Activated T-cell treated with anti-CD3 and anti-CD28 coated beads, Interleukin-2, amount 50 U/mL, for 4 hours (primary cell): ENCODE results near the gene IBTK. TPM values are rescaled to one million over a fixed set of nuclear protein-coding genes. Genes with fewer than 3 reads are reported as not detected.
"Not testable (repeated sequence)": the region's sequence is repeated elsewhere in the genome, so short reads cannot be mapped to it uniquely, and the experiment has no call there.

Experiments
- ATAC-seq, 2 donors: fragments of 200-7000 bp; cut with Tn5 transposase; one replicate each; pipeline ENCODE4 v1.10.0; 2021
- DNase-seq: peaks from one replicate; pipeline ENCODE4 v3.0.0-alpha.2; 2020
- H3K27me3 Mint-ChIP-seq: one replicate; pipeline ENCODE4 v1.8.0; 2021; ENCODE audit warnings: low read depth, mixed read lengths
- H3K36me3 Mint-ChIP-seq: one replicate; pipeline ENCODE4 v1.8.0; 2022; ENCODE audit warnings: mixed read lengths; ENCODE audit not compliant: insufficient read depth
- H3K4me1 Mint-ChIP-seq: one replicate; pipeline ENCODE4 v1.8.0; 2021; ENCODE audit warnings: low read depth, mixed read lengths
- H3K4me3 Mint-ChIP-seq: one replicate; pipeline ENCODE4 v1.8.0; 2021; ENCODE audit warnings: mild to moderate bottlenecking, moderate library complexity, mixed read lengths
- H3K9me3 Mint-ChIP-seq: one replicate; pipeline ENCODE4 v1.8.0; 2021; ENCODE audit warnings: mixed read lengths
- total RNA-seq, 3 donors: library from RNA; stranded (reverse); gene quantifications; one replicate each; pipeline ENCODE4 v1.2.1, GENCODE V29; 2021

Gene IBTK
- total RNA-seq, 3 donors from 2014 or later, result 22.1 to 24.7 (median 23.7) TPM

DNA sequence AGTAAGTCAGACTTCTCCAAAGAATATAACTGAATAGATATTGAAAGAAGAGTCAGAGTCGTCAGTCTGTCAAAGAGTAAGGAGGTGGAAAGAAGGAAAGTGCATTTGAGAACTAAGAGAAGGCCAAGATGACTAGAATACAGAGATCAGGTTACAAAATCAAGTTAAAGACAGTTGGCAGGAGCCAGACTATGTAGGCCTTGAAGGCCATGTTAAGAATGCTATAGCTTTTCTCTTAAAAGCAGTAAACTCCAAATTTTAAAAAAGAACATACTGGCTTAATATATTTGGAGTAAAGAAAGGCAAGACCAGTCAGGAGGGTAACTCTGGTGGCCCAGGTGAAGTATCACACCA, 68.8 kb downstream of the IBTK start:
- Mint-ChIP-seq H3K4me3 (no peak overlapping the region), H3K36me3 (peaks cover 30% of the 10 kb centered on the region), H3K4me1 (no peaks in the 10 kb centered on the region), H3K27me3 (no peaks in the 10 kb centered on the region), H3K9me3 (no peaks in the 10 kb centered on the region)
- no peak for DNase-seq
- no peak for ATAC-seq

DNA sequence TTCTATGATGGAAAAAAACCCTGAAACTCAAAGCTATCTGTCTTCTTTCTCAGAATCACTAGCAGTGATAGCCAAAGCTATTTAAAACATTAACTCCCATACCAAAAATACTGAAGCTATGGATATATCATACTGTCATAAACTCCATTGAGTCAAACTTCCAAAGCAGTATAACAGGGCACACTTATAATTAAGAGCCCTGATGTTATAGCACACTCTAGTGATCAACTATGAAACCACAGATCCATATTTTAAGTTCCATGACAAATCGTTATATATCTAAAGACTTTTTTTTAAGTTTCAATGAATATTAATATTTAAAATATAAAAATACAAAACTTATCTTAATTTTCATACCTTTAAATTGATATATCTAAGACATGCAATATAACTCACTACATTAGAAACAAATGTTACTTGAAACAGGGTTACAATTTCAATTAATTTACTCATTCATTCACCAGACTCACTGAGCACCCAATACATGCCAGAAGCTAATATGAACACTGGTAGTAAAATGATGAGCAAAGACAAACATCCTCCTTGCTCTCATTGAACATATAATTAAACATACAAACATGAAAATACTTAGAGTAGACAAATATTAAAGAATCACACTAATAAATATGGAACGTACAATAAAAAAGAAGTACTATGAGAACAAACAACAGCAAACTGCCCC, 69.3 kb downstream of the IBTK start:
- Mint-ChIP-seq H3K36me3 (peaks cover 30% of the 10 kb centered on the region), H3K4me3 (no peak overlapping the region), H3K9me3 (no peaks in the 10 kb centered on the region), H3K4me1 (no peaks in the 10 kb centered on the region), H3K27me3 (no peaks in the 10 kb centered on the region)
- no peak for DNase-seq
- ATAC-seq, result no peak

GRCh38 chr6:82176616-82177015, 70.9 kb downstream of the IBTK start:
- H3K4me1 Mint-ChIP-seq, result no peaks in the 10 kb centered on the region
- DNase-seq (no peak), ATAC-seq (no peak)
- peaks cover 33% of the 10 kb centered on the region for H3K36me3 Mint-ChIP-seq
- H3K27me3 Mint-ChIP-seq, result no peaks in the 10 kb centered on the region
- H3K9me3 Mint-ChIP-seq, result no peaks in the 10 kb centered on the region
- H3K4me3 Mint-ChIP-seq, result no peak overlapping the region

DNA sequence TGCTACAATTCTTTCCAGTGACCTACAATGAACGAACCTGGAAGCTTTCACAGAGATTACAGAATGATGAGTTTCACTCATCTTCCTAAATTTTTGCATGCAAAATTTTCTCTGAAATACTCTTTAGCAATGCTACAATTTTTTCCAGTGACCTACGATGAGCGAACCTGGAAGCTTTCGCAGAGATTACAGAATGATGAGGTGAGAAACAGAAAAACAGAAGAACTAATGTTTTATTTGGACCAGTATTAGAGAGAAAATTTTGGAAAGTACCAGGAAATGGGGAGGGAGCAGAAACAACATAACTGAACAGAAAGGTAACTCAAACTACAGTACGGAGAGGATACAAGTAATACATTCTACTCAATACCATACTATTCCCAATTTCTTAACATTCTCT, 75.0 kb downstream of the IBTK start:
- Mint-ChIP-seq H3K4me3 (no peak overlapping the region), H3K4me1 (no peaks in the 10 kb centered on the region), H3K27me3 (no peaks in the 10 kb centered on the region), H3K36me3 (peaks cover 36% of the 10 kb centered on the region), H3K9me3 (no peaks in the 10 kb centered on the region)
- no peak for DNase-seq
- no peak for ATAC-seq

- H3K4me1 Mint-ChIP-seq, result no peaks in the 10 kb centered on the region
- no peak overlapping the region for H3K4me3 Mint-ChIP-seq
- ATAC-seq (no peak), DNase-seq (no peak)
- H3K27me3 Mint-ChIP-seq, result no peaks in the 10 kb centered on the region
- peaks cover 43% of the 10 kb centered on the region for H3K36me3 Mint-ChIP-seq
- H3K9me3 Mint-ChIP-seq, result no peaks in the 10 kb centered on the region
Observed at GRCh38 chr6:82169138-82169876, 78.2 kb downstream of the IBTK start.

DNA sequence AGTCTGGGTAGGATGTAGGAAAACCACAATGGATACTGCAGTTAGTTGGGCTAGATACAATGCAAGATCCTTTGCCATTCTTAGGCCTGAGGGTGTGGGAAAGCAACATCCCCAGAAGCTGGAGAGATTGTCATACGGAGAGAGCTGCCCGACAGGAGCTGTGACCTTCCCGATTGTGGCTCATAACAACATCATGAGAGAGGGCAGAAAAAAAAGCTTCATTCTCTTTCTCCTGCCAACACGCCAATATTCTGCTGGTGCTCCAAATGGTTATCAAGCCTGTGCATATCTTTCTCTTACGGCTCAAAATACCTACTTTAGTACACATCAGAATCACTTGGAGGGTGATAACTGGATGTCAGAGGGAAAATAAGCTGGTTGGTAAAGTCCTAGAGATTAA, 81.1 kb downstream of the IBTK start:
- no peak for DNase-seq
- no peaks in the 10 kb centered on the region for H3K4me1 Mint-ChIP-seq
- no peak overlapping the region for H3K4me3 Mint-ChIP-seq
- no peaks in the 10 kb centered on the region for H3K9me3 Mint-ChIP-seq
- H3K36me3 Mint-ChIP-seq, result peaks cover 27% of the 10 kb centered on the region
- ATAC-seq, result no peak
- no peaks in the 10 kb centered on the region for H3K27me3 Mint-ChIP-seq

GRCh38 chr6:82160255-82160990, 87.1 kb downstream of the IBTK start:
- no peaks in the 10 kb centered on the region for H3K36me3 Mint-ChIP-seq
- H3K4me1 Mint-ChIP-seq, result no peaks in the 10 kb centered on the region
- H3K4me3 Mint-ChIP-seq, result no peak overlapping the region
- no peaks in the 10 kb centered on the region for H3K27me3 Mint-ChIP-seq
- ATAC-seq, result no peak
- no peak for DNase-seq
- H3K9me3 Mint-ChIP-seq, result no peaks in the 10 kb centered on the region

- not testable (repeated sequence) for H3K4me3 Mint-ChIP-seq, H3K9me3 Mint-ChIP-seq, H3K36me3 Mint-ChIP-seq, H3K4me1 Mint-ChIP-seq, ATAC-seq, H3K27me3 Mint-ChIP-seq, DNase-seq
Observed at GRCh38 chr6:82152786-82153185, 94.8 kb downstream of the IBTK start.

DNA sequence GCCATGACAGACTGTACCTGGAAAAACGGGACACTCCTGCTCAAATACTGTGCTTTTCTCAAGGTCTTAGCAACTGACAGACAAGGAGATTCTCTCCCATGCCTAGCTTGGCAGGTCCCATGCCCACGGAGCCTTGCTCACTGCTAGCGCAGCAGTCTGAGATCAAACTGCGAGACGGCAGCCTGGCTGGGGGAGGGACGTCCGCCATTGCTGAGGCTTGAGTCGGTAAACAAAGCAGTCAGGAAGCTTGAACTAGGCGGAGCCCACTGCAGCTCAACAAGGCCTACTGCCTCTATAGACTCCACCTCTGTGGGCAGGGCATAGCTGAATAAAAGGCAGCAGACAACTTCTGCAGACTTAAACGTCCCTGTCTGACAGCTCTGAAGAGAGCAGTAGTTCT, 96.4 kb downstream of the IBTK start:
- H3K27me3 Mint-ChIP-seq, DNase-seq, ATAC-seq, H3K4me1 Mint-ChIP-seq, H3K4me3 Mint-ChIP-seq, H3K36me3 Mint-ChIP-seq, H3K9me3 Mint-ChIP-seq: not testable (repeated sequence)

DNA sequence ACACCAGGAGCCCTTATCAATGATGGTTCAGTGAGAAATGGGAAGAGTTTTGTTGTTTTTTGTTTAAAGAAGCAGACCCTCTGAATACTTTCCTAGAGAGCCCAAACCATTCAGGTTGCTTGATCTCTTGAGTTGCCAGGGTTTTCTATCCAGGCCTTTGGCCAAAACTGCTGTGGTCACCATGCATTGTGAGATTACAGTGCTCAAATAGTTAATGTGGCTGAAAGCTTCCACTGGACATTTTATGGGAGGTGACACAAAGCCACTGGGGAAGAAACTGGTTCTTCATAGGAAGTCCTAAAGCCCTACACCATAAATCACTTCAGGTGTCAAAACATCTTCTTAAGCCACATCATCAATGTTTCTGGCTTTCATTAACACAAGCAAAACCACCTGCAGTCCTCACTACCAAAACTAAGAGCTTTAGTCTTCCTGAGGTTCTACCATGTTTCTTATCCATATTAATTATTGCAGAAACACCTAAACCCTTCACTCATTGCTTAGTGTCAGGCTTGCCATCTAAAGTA, 101.6 kb downstream of the IBTK start:
- no peaks in the 10 kb centered on the region for H3K27me3 Mint-ChIP-seq
- no peaks in the 10 kb centered on the region for H3K9me3 Mint-ChIP-seq
- ATAC-seq (no peak), DNase-seq (no peak)
- H3K4me1 Mint-ChIP-seq, result no peaks in the 10 kb centered on the region
- no peak overlapping the region for H3K4me3 Mint-ChIP-seq
- H3K36me3 Mint-ChIP-seq, result no peaks in the 10 kb centered on the region

DNA sequence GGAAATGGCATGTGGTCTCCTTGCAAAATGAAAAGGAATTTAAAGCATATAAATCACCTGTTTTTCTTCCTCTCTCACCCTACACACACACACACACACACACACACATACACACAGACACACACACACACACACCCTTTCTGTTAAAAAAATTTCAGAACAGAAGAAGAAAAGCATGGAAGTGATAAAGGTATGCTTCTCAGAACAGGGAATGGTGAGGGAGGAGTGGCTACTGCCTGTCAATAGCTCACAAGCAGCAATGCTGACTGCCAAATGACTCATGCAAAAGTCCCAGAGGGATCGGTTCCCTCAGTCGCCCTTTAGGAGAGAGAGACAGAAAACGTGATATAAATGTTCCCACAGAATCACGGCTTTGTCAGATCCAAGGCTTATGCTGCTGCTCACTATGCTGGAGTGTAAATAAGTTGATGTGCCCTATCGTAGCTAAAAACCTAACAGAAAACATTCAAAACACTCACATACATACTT, 102.6 kb downstream of the IBTK start:
- no peak for ATAC-seq
- Mint-ChIP-seq H3K36me3 (no peaks in the 10 kb centered on the region), H3K27me3 (no peaks in the 10 kb centered on the region), H3K9me3 (no peaks in the 10 kb centered on the region), H3K4me3 (no peak overlapping the region), H3K4me1 (no peaks in the 10 kb centered on the region)
- no peak for DNase-seq

GRCh38 chr6:82144007-82144851, 103.3 kb downstream of the IBTK start:
- Mint-ChIP-seq H3K27me3 (no peaks in the 10 kb centered on the region), H3K9me3 (no peaks in the 10 kb centered on the region), H3K4me3 (no peak overlapping the region), H3K36me3 (no peaks in the 10 kb centered on the region), H3K4me1 (no peaks in the 10 kb centered on the region)
- DNase-seq (no peak), ATAC-seq (no peak)

GRCh38 chr6:82143041-82143481, 104.5 kb downstream of the IBTK start:
- Mint-ChIP-seq H3K9me3 (no peaks in the 10 kb centered on the region), H3K4me3 (no peak overlapping the region), H3K27me3 (no peaks in the 10 kb centered on the region), H3K4me1 (no peaks in the 10 kb centered on the region), H3K36me3 (no peaks in the 10 kb centered on the region)
- no peak for ATAC-seq
- DNase-seq, result no peak

- H3K9me3 Mint-ChIP-seq, result no peaks in the 10 kb centered on the region
- ATAC-seq, result no peak
- no peaks in the 10 kb centered on the region for H3K4me1 Mint-ChIP-seq
- no peak overlapping the region for H3K4me3 Mint-ChIP-seq
- no peak for DNase-seq
- no peaks in the 10 kb centered on the region for H3K36me3 Mint-ChIP-seq
- no peaks in the 10 kb centered on the region for H3K27me3 Mint-ChIP-seq
Observed at GRCh38 chr6:82142524-82142923, 105.0 kb downstream of the IBTK start.
